ENCODE measurements around the gene PRKAG2. TPM values are rescaled to one million over a fixed set of nuclear protein-coding genes. Genes with fewer than 3 reads are reported as not detected.

PRKAG2 gene
- total RNA-seq, 1 experiment from 2014 or later: 23.9 TPM

GRCh38 chr7:151905353-151905752, 28.4 kb upstream of the PRKAG2 start:
- ChIA-PET CTCF (no interaction called here), POLR2A (ENCODE audit: unreplicated experiment) (no interaction called here)
- Histone ChIP-seq H3K4me2 (ENCODE audit: low read length) (no peak overlapping the region), H3K27ac (ENCODE audit: low read length) (no peak overlapping the region), H4K20me1 (ENCODE audit: low read length) (no peaks in the 10 kb centered on the region), H2AFZ (ENCODE audit: low read length) (no peak overlapping the region), H3K9me3 (ENCODE audit: low read length) (no peaks in the 10 kb centered on the region), H3K36me3 (ENCODE audit: low read depth, low read length) (no peaks in the 10 kb centered on the region), H3K9ac (ENCODE audit: low read length) (no peak overlapping the region), H3K9me2 (replicated peaks; ENCODE audit: low read length) (no peaks in the 10 kb centered on the region), H3K4me3 (ENCODE audit: low read length) (no peak overlapping the region), H3K4me1 (ENCODE audit: insufficient read depth, low read length) (no peaks in the 10 kb centered on the region), H3F3A (ENCODE audit: low read length, unreplicated experiment) (no peaks in the 10 kb centered on the region), H3K27me3 (ENCODE audit: low read length) (peaks cover 30% of the 10 kb centered on the region), H3K79me2 (ENCODE audit: low read length) (no peaks in the 10 kb centered on the region)
- TF ChIP-seq, protein P1, sequence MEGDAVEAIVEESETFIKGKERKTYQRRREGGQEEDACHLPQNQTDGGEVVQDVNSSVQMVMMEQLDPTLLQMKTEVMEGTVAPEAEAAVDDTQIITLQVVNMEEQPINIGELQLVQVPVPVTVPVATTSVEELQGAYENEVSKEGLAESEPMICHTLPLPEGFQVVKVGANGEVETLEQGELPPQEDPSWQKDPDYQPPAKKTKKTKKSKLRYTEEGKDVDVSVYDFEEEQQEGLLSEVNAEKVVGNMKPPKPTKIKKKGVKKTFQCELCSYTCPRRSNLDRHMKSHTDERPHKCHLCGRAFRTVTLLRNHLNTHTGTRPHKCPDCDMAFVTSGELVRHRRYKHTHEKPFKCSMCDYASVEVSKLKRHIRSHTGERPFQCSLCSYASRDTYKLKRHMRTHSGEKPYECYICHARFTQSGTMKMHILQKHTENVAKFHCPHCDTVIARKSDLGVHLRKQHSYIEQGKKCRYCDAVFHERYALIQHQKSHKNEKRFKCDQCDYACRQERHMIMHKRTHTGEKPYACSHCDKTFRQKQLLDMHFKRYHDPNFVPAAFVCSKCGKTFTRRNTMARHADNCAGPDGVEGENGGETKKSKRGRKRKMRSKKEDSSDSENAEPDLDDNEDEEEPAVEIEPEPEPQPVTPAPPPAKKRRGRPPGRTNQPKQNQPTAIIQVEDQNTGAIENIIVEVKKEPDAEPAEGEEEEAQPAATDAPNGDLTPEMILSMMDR (conservative IDR thresholded peaks at IDR 0.05; ENCODE audit: low read depth, low read length): no peak
- TF ChIP-seq EZH2 (IDR thresholded peaks at IDR 0.05; ENCODE audit: low read length, unreplicated experiment): no peak
- TF ChIP-seq EZH2phosphoT487 (IDR thresholded peaks at IDR 0.05; ENCODE audit: borderline replicate concordance, low read length): no peak
- intact Hi-C loops (cut with micrococcal nuclease): no loop called here
- ATAC-seq (no peak), DNase-seq (no peak)
- BruUV-seq (replicated peaks): no TSS peak

DNA sequence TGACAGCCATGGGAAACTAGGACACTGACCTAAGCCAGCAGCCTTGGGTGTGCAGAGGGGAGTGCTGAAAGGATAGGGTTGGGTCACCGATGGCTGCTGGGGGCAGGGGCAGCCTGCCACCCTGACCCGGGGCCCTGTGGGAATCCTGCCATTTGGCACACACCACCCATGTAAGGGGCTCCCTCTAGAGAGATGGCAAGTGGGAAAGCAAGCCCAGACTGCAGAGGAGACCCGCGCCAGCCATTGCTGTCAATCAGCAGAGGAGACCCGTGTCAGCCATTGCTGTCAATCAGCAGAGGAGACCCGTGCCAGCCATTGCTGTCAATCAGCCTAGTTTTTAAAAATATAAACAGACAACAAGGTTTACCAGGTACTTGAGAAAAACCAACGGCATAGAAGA, 27.4 kb upstream of the PRKAG2 start:
- no peak overlapping the region for H3K9ac ChIP-seq (ENCODE audit: low read length)
- H3K9me2 ChIP-seq (replicated peaks; ENCODE audit: low read length): no peaks in the 10 kb centered on the region
- no peaks in the 10 kb centered on the region for H3K4me1 ChIP-seq (ENCODE audit: insufficient read depth, low read length)
- H3K79me2 ChIP-seq (ENCODE audit: low read length): no peaks in the 10 kb centered on the region
- H3F3A ChIP-seq (ENCODE audit: low read length, unreplicated experiment): no peaks in the 10 kb centered on the region
- ATAC-seq (no peak), DNase-seq (no peak)
- no TSS peak for BruUV-seq (replicated peaks)
- no peak overlapping the region for H3K27ac ChIP-seq (ENCODE audit: low read length)
- intact Hi-C loops (cut with micrococcal nuclease): no loop called here
- peaks cover 37% of the 10 kb centered on the region for H3K27me3 ChIP-seq (ENCODE audit: low read length)
- no peak for TF ChIP-seq EZH2phosphoT487 (IDR thresholded peaks at IDR 0.05; ENCODE audit: borderline replicate concordance, low read length)
- TF ChIP-seq, protein P1 (conservative IDR thresholded peaks at IDR 0.05; ENCODE audit: low read depth, low read length): no peak
- TF ChIP-seq EZH2 (IDR thresholded peaks at IDR 0.05; ENCODE audit: low read length, unreplicated experiment): no peak
- ChIA-PET CTCF (no interaction called here), POLR2A (ENCODE audit: unreplicated experiment) (no interaction called here)
- H3K36me3 ChIP-seq (ENCODE audit: low read depth, low read length): no peaks in the 10 kb centered on the region
- no peaks in the 10 kb centered on the region for H4K20me1 ChIP-seq (ENCODE audit: low read length)
- H2AFZ ChIP-seq (ENCODE audit: low read length): no peak overlapping the region
- no peak overlapping the region for H3K4me2 ChIP-seq (ENCODE audit: low read length)
- no peaks in the 10 kb centered on the region for H3K9me3 ChIP-seq (ENCODE audit: low read length)
- no peak overlapping the region for H3K4me3 ChIP-seq (ENCODE audit: low read length)

DNA sequence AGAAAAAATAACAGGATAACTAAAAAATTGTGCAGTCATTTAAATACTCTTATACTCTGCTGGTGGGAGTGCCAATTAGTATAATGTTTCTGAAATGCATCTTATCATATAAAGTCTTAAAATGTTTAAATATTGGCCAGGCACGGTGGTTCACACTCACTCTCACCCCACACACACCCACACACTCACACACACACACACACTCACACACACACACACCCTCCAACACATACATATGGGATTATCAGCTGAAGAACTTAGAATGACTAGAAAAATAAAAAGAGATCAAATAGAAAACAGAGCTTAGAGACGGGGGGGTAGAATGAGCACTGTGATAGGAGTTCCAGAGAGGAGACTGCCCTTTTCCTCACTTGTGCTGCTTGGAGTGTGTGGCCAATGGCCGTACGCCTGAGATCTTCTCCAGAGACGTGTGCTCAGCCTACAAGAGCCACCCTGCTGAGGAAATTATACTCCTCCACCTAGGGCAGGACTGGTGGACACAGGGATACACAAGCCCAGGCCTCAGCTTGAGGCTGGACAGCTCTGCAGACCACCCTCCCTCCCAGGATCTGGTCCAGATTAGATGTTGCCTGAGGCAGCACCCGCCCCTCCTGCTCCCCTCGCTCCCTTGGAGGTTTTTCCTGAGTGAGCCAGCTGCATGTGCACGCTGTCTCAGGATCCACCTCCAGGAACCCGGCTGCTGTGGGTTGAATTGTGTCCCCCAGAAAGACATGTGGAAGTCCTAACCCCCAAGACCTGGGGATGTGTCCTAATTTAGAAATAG, 26.5 kb upstream of the PRKAG2 start:
- CTCF ChIA-PET: no interaction called here
- TF ChIP-seq EZH2 (IDR thresholded peaks at IDR 0.05; ENCODE audit: low read length, unreplicated experiment): no peak
- no peak for TF ChIP-seq EZH2phosphoT487 (IDR thresholded peaks at IDR 0.05; ENCODE audit: borderline replicate concordance, low read length)
- TF ChIP-seq, protein P1 (conservative IDR thresholded peaks at IDR 0.05; ENCODE audit: low read depth, low read length): no peak
- H3K4me1 ChIP-seq (ENCODE audit: insufficient read depth, low read length): no peaks in the 10 kb centered on the region
- H3K4me2 ChIP-seq (ENCODE audit: low read length): no peak overlapping the region
- H3K79me2 ChIP-seq (ENCODE audit: low read length): no peaks in the 10 kb centered on the region
- POLR2A ChIA-PET (ENCODE audit: unreplicated experiment): no interaction called here
- H3K27ac ChIP-seq (ENCODE audit: low read length): no peak overlapping the region
- intact Hi-C loops (cut with micrococcal nuclease): no loop called here
- no peaks in the 10 kb centered on the region for H3K36me3 ChIP-seq (ENCODE audit: low read depth, low read length)
- H3K27me3 ChIP-seq (ENCODE audit: low read length): peaks cover 29% of the 10 kb centered on the region; the same call in 1 of the 2 replicates
- ATAC-seq (no peak), DNase-seq (no peak)
- no peaks in the 10 kb centered on the region for H3F3A ChIP-seq (ENCODE audit: low read length, unreplicated experiment)
- BruUV-seq (replicated peaks): no TSS peak
- H3K9ac ChIP-seq (ENCODE audit: low read length): no peak overlapping the region
- no peaks in the 10 kb centered on the region for H3K9me2 ChIP-seq (replicated peaks; ENCODE audit: low read length)
- H4K20me1 ChIP-seq (ENCODE audit: low read length): no peaks in the 10 kb centered on the region
- H3K9me3 ChIP-seq (ENCODE audit: low read length): no peaks in the 10 kb centered on the region
- H3K4me3 ChIP-seq (ENCODE audit: low read length): no peak overlapping the region
- H2AFZ ChIP-seq (ENCODE audit: low read length): no peak overlapping the region

All from PC-3 (cell line).